GM18520 (cell line): ENCODE measurements around the gene PPP1R9A.

Experiments
- ATAC-seq: cut with Tn5 transposase; IDR thresholded peaks from one replicate; pipeline ENCODE4 v1.9.1; 2021; ENCODE audit not compliant: unreplicated experiment

Gene PPP1R9A

GRCh38 chr7:94908323-94909178 lies 1.2 kb downstream of the PPP1R9A start:
- ATAC-seq: no peak

- no peak for ATAC-seq
These were observed 1.7 kb downstream of the PPP1R9A start for GRCh38 chr7:94909179-94909466.

GRCh38 chr7:94912085-94912484 lies 4.7 kb downstream of the PPP1R9A start:
- no peak for ATAC-seq

GRCh38 chr7:94913391-94913790 lies 6.0 kb downstream of the PPP1R9A start:
- no peak for ATAC-seq

- ATAC-seq: no peak
These were observed 14.5 kb downstream of the PPP1R9A start for GRCh38 chr7:94921911-94922310.

- ATAC-seq: no peak
These were observed 15.1 kb downstream of the PPP1R9A start for GRCh38 chr7:94922457-94922856.

- no peak for ATAC-seq
These were observed 16.0 kb downstream of the PPP1R9A start for GRCh38 chr7:94923412-94923811.

GRCh38 chr7:94928168-94928707 lies 20.8 kb downstream of the PPP1R9A start:
- no peak for ATAC-seq

GRCh38 chr7:94933256-94933990 lies 26.0 kb downstream of the PPP1R9A start:
- no peak for ATAC-seq

- ATAC-seq: no peak
These were observed 32.0 kb downstream of the PPP1R9A start for GRCh38 chr7:94939395-94939794.

- no peak for ATAC-seq
These were observed 32.8 kb downstream of the PPP1R9A start for GRCh38 chr7:94940241-94940640.

GRCh38 chr7:94941844-94942632 lies 34.6 kb downstream of the PPP1R9A start:
- no peak for ATAC-seq

- no peak for ATAC-seq
These were observed 35.7 kb downstream of the PPP1R9A start for GRCh38 chr7:94943134-94943533.

GRCh38 chr7:94949532-94949931 lies 42.1 kb downstream of the PPP1R9A start:
- ATAC-seq: no peak

- no peak for ATAC-seq
These were observed 48.4 kb downstream of the PPP1R9A start for GRCh38 chr7:94955807-94956206.

GRCh38 chr7:94957061-94957460 lies 49.7 kb downstream of the PPP1R9A start:
- ATAC-seq: no peak

GRCh38 chr7:94962661-94963060 lies 55.3 kb downstream of the PPP1R9A start:
- ATAC-seq: no peak

GRCh38 chr7:94969434-94970084 lies 62.2 kb downstream of the PPP1R9A start:
- ATAC-seq: no peak

- ATAC-seq: no peak
These were observed 62.7 kb downstream of the PPP1R9A start for GRCh38 chr7:94970085-94970576.

- ATAC-seq: no peak
These were observed 63.9 kb downstream of the PPP1R9A start for GRCh38 chr7:94971051-94971867.
